SK-N-SH (cell line): Measurements from ENCODE around the gene OAF.
"Not testable (repeated sequence)": the region's sequence is repeated elsewhere in the genome, so short reads cannot be mapped to it uniquely, and the experiment has no call there.

Experiments
- CTCF ChIP-seq: fragments of 200-600 bp; sonication (generic); IDR thresholded peaks from 2 replicates; pipeline ENCODE4 v1.6.1; 2017; ENCODE audit warnings: antibody characterized with exemption, mild to moderate bottlenecking, moderate library complexity
- FOXJ3 ChIP-seq: sonication (generic); formaldehyde crosslinking; IDR thresholded peaks from 2 replicates; pipeline ENCODE4 v1.5.1; 2020; ENCODE audit warnings: mild to moderate bottlenecking, missing genetic modification reagents
- RAD21 ChIP-seq: IDR thresholded peaks from 2 replicates; pipeline ENCODE4 v1.6.1; 2012; ENCODE audit warnings: mild to moderate bottlenecking, low read length
- RCOR1 ChIP-seq: fragments of 150-350 bp; IDR thresholded peaks from 2 replicates; pipeline ENCODE4 v1.6.1; 2017; ENCODE audit warnings: antibody characterized with exemption, low read length
- REST ChIP-seq: IDR thresholded peaks from 2 replicates; pipeline ENCODE4 v1.6.1; 2012; ENCODE audit warnings: mild to moderate bottlenecking, low read depth, low read length, moderate library complexity
- SIN3A ChIP-seq: IDR thresholded peaks from 2 replicates; pipeline ENCODE4 v1.6.1; 2012; ENCODE audit warnings: low read depth, mild to moderate bottlenecking, low read length, moderate library complexity, borderline replicate concordance

- not testable (repeated sequence) for TF ChIP-seq FOXJ3 (CRISPR knock-in tag); RCOR1; RAD21; REST; SIN3A; CTCF
These were observed 30.8 kb upstream of the OAF start for GRCh38 chr11:120180063-120180462.
